HEK293T (cell line): ENCODE results near the gene TBCK.

Experiments used
- BHLHE40 ChIP-seq: fragments of 450-650 bp; IDR thresholded peaks from 2 replicates; pipeline ENCODE4 v1.6.1; 2016; ENCODE audit warnings: mild to moderate bottlenecking, moderate library complexity, borderline replicate concordance
- FOXK2 ChIP-seq: fragments of 450-650 bp; IDR thresholded peaks from 2 replicates; pipeline ENCODE4 v1.6.1; 2016; ENCODE audit warnings: mild to moderate bottlenecking
- HDGF ChIP-seq: fragments of 450-650 bp; IDR thresholded peaks from 2 replicates; pipeline ENCODE4 v1.6.1; 2017; ENCODE audit warnings: antibody characterized with exemption, borderline replicate concordance
- TARDBP ChIP-seq: fragments of 450-650 bp; IDR thresholded peaks from 2 replicates; pipeline ENCODE4 v1.6.1; 2016

- TF ChIP-seq BHLHE40 (no peak), FOXK2 (no peak), TARDBP (no peak), HDGF (no peak)
Observed at GRCh38 chr4:106056914-106057313, 259.1 kb downstream of the TBCK start.
